IPS-NIHi7 (cell line): ENCODE measurements around the gene ZFP91.
"Not testable (repeated sequence)": the region's sequence is repeated elsewhere in the genome, so short reads cannot be mapped to it uniquely, and the experiment has no call there.

Experiments used
- DNase-seq: peaks from one replicate; pipeline ENCODE4 v3.0.0; 2012; ENCODE audit warnings: mixed read lengths; ENCODE audit errors: extremely low spot score

ZFP91 gene, protein sequence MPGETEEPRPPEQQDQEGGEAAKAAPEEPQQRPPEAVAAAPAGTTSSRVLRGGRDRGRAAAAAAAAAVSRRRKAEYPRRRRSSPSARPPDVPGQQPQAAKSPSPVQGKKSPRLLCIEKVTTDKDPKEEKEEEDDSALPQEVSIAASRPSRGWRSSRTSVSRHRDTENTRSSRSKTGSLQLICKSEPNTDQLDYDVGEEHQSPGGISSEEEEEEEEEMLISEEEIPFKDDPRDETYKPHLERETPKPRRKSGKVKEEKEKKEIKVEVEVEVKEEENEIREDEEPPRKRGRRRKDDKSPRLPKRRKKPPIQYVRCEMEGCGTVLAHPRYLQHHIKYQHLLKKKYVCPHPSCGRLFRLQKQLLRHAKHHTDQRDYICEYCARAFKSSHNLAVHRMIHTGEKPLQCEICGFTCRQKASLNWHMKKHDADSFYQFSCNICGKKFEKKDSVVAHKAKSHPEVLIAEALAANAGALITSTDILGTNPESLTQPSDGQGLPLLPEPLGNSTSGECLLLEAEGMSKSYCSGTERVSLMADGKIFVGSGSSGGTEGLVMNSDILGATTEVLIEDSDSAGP

DNA sequence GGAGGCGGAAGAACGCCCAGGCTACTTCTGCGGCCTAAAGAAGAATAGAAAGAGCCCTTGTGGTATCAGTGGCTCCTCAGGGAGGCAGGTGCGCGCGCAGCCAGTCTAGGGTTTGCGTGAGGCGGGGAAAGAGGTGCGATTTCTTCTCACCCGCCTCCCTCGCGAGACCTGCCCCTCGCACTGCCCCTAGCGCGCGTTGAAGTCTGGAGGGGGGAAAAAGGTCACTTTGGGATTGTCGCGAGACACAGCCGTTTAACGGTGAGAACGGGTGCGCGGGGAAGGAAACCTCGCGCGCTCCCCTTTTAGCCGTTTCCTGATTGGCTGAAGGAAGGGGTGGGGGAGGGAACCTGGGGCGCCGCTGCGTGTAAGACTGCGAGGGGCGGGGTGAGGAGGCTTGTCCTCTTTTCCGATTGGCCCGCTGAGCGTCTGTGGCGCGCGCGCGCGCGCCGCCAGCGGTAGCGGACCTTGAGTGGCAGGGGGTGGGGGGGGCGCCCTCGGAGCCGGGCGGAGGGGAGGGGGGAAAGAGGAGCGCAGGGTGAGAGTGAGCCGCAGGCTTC lies at the start of gene ZFP91:
Gene ZFP91 (plus strand): TSS at position 429 of the 557 bp plus-strand sequence. CDS start 219 bp downstream, outside the sequence.
- DNase-seq = peak; percentile 82

DNA sequence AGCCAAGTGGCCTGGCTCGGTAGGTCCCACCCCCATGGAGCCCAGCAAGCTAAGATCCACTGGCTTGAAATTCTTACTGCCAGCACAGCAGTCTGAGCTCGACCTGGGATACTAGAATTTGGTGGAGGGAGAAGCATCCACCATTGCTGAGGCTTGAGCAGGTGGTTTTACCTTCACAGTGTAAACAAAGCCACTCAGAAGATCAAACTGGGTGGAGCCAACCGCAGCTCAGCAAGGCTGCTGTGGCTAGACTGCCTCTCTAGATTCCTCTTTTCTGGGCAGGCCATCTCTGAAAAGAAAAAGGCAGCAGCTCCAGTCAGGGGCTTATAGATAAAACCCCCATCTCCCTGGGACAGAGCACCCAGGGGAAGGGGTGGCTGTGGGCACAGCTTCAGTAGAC lies 48.6 kb upstream of the ZFP91 start:
- no peak for DNase-seq

DNA sequence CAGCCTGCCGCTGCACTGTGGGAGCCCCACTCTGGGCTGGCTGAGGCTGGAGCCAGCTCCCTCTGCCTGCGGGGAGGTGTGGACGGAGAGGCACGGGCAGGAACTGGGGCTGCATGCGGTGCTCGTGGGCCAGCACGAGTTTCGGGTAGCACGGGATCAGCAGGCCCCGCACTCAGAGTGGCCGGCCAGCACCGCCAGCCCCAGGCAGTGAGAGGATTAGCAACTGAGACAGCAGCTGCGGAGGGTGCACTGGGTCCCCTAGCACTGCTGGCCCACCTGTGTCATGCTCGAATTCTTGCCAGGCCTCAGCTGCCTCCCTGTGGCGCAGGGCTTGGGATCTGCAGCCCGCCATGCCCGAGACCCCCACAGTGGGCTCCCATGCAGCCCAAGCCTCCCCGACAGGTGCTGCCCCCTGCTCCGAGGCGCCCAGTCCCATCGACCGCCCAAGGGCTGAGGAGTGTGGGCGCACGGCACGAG lies 47.0 kb upstream of the ZFP91 start:
- no peak for DNase-seq

DNA sequence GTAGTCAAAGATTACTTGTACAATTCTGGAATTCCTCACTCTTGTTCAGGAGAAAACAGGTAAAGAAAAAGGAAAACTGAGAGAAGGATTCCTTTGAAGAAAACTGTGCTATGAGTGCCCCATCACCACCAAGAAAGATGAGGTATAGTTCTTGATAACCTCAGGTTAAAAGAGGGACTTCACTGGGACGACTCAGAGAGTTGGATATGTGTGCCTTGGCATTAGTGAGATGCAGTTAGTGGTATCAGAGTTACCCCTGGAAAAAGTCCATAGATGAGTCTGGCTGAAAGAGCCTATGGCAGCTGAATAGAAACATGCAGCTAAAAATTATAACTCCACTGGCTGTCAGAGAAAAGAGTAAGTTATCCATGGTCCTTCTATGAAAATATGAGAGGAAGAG lies 32.0 kb upstream of the ZFP91 start:
- no peak for DNase-seq

DNA sequence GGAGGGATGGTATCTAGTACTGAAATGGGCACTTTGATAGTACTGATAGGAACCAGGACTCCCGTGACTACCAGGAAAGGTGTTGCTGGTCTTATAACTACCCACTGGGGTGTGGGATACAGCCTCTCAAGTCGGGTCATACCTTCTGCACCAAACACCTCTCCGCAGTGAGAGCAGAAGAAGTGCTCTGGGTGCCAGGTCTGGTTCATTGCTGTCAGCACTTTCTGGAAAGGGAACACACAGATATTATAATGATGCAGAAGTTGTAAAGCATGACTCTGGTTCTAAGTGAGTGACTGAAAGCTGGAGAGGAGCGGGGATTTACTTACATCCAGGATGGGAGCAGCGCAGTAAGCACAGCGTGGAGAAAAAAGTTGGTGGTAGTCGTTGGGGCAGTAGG lies 29.2 kb upstream of the ZFP91 start:
- DNase-seq = no peak

DNA sequence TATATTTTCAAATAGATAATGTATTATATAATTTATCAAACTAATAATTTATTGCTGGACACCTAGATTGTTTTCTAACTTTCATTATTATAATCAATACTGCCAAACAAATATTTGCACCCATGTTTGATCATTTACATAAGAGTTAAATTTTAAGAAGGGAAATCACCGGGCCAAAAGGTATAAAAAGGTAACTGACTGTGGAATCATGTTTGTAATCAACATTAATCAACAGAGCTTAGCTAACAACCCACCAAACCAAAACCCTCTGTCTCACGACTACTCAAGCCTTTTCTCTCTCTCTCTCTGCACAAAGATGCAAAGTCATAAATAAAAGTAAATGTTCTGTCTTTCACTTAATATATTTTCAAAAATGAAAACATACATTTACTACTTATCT lies 18.0 kb upstream of the ZFP91 start:
- no peak for DNase-seq

DNA sequence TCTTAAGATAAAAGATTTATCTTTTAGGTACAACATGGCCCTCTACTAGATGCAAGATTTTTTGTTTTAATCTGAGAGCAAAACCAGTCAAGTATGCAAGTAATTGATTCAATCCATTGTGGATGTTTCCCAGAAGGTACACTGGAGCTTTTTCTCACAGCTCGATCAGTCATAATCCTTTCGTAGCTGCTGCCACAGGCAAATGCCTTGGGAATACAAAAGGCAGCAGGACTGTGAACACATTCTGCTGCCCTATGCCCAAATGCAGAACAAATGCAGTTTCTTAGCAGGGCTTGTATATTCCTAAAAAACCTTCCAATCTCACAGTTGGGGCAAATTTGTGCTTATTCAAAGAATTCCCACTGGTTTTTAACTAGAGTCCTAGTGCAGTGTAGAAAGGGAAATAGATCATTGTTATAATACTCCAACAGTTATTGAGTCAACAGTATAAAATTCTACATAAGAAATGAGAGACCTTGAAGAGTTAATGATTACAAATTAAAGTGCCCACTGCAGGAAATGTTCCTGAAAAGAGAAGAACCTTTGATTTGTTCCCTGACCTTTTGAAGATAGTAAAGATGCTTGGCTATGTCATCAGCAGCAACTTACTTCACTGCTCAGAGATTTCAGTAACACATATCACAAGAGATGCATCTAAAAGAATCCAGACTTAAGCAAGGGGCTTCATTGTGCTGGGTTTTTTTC lies 17.3 kb upstream of the ZFP91 start:
- no peak for DNase-seq

DNA sequence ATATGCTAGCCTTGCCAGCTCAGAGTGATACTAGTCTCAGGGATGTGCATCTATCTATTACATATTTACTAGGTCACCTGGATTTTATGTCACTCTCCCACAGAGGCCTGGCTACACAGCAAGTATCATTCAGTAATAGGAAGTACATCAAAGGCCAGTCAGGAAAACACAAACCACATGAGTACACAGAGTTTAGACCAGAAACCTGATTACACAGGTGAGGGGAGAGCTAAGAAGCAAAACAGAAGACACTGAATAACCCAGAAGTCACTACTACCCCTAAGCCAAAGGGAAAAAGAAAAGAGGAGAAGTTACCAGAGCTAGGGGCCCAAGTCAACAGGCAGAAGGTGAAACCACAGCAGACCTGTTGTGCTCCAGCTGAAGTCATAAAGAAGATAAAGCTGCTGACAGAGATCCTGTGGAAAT lies 16.5 kb upstream of the ZFP91 start:
- DNase-seq = no peak

DNA sequence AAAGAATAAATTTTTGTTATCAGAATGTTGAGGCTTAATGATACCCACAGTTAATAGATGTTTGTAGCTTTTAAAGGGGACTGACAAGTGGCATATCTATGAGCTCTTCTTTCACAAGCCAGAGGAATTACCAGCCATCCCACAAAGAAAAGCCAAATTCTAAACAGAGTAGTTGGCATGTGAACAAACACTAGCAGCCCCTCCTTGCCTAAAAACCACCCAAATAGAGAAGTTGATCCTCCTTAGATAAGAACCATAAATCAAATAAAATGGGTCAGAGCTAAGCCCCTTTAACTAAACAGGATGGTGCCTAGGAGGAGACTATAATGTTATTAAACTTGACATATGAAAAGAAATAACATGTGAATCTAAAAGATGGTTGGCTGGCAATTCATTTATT lies 14.6 kb upstream of the ZFP91 start:
- DNase-seq = no peak

DNA sequence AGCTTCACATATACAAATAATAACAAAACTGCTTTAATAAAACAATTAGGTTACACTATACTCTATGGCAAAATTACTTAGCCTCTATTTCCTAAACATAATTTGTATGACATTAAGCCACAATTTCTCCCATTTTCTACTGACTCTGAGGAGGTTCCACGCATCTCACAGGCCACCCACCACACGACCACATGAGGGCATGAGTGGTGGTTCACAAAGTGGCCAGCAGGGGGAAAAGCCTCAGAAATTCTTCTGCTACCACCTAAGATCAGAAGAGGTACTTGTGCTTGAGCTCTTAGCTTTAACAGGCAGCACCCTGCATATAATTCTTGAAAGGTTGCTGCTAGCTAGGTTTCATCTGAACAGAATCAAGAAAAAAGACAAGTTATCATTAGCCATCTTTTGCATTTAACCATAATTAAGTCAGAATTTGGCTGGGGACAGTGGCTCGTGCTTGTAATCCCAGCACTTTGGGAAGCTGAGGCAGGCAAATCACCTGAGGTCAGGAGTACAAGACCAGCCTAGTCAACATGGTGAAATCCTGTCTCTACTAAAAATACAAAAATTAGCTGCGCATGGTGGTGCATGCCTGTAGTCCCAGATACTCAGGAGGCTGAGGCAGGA lies 10.9 kb upstream of the ZFP91 start:
- DNase-seq = peak; percentile 64

DNA sequence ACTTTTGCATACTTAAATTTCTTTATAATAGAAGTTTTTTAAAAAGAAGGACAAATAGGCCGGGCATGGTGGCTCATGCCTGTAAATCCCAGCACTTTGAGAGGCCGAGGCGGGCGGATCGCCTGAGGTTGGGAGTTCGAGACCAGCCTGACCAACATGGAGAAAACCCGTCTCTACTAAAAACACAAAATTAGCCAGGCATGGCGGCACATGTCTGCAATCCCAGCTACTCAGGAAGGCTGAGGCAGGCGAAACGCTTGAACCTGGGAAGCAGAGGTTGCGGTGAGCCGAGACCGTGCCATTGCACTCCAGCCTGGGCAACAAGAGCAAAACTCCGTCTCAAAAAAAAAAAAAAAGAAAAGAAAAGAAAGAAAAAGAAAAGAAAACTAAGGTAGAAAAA lies 6.0 kb upstream of the ZFP91 start:
- not testable (repeated sequence) for DNase-seq

DNA sequence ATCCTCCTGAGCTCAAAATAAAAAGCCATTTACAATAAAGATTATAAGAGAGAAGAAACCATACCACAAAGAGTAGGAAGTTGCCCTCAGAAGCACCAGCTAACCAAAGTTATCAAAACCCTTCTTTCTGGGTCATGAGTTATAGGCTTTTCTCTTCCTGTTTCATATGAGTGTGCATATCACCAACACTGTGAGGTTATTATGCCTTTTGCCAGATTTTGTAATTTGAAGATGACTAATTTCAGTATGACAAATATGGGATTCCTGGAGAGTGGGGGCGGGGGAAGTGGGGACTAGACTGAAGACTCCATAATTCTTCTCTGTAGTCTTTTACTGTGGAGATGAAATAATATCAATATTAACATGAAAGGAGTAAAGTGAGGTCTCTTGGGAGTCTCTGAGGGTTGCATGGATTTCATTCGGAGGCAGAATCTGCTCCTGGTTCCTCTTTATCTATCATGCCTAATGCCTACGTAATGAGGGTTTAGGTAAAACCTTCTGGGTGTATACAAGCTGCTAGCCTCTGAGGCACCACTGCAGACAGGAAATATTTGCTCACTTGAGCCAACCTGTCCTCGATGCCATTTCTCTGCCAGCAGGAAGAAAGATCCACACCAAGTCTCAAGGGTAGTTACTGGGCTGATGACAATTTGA lies 5.3 kb upstream of the ZFP91 start:
- no peak for DNase-seq

DNA sequence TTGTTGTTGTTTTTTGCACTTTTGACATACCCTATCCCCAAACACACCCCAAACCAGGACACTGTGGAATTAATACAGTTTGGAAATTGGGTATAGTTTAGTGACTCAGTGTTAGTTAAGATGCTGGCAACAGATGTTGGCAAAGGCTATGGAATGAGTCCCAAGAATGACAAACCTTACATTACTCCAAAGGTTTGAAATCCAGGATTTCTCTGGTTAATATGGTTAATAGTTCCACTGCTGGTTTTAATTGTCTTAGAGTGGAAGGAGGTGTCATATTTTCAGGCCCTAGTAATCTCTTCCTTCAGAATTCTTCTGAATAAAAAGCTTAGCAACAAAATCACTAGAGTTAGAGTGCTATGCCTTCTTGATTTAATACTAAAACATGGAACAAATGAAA lies 4.0 kb upstream of the ZFP91 start:
- no peak for DNase-seq

DNA sequence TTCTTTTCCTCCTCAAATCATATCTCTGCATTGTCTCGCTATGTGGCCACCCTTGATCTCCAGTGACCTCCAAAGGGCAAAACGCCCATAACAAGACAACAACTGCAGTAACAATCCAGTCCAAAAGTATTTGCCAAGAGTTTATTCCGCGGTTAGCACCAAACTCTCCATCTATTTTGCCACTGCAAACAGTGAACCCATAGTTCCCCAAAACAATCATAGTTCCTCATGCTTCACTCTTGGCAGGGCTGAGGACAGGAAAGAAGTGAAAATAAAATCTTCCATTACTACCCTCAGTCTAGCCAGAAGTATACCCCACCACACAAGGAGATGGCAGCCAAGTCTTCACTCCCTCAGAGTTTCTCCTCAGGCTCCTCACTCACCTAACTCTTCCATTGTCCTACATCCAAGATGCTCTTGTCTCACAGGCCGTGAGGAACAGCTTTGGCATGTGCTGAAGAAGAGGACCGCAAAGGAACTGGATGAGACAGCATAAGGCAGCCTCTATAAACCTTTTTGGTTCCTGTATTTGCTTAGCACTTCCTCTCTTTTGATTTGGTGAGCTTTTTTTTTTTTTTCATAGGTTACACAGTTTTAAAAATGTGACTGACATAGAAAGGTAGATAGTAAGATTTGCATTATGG lies 3.4 kb upstream of the ZFP91 start, which contains the start of gene LPXN:
Gene LPXN (minus strand): TSS at position 480 of the 644 bp plus-strand sequence. CDS start 84 bp downstream, at position 396.
- DNase-seq = no peak

DNA sequence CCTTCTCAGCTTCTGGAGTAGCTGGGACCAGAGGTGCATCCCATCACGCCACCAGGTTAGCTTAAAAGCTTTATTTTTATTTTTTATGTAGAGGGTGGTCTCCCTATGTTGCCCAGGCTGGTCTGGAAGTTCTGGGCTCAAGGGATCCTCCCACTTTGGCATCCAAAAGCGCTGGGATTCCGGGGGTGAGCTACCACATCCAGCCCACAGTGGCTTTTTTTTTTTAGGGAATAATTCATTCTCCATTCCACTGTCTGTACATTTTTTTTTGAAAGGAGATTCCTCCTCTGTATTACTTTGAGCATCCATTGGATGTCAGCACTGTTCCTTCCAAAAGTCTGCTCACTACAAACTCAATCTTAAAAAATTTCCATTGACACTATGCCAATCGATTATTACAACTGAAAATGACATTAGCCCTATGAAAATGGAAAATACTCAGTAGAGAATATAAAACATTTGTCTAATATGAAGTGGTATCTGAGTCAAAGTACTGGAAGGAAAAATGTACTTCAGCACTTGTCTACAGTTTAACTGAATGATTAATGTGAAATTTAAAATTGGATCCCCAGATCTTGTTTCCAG lies 1.9 kb upstream of the ZFP91 start:
- DNase-seq = no peak

DNA sequence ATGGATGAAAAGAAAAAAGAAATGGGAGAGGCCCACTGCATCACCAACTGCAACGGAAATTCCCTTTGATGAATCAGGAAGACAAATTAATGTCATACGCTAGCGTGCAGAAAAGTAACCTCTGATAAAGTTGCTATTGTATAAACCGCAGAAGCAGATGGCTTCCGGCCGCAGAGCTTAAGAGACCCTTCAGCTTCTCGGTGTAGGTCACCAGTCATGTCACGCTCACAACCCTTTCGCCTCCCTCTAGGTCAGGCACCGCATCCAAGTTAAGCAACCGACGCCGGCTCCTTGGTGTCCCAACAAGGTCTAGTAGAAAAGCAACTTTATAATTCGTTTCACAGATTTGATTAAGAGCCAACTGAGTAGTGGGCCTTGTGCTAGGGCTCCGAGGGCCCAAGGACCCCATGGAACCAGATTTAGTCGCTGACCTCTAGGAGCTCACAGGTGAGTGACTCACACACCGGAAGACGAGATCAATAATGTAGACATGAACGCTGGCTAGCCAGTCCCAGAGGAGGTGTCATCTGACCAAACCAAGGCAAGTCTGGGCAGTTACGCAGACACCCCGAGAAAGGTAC lies 1.2 kb upstream of the ZFP91 start:
- DNase-seq = no peak

DNA sequence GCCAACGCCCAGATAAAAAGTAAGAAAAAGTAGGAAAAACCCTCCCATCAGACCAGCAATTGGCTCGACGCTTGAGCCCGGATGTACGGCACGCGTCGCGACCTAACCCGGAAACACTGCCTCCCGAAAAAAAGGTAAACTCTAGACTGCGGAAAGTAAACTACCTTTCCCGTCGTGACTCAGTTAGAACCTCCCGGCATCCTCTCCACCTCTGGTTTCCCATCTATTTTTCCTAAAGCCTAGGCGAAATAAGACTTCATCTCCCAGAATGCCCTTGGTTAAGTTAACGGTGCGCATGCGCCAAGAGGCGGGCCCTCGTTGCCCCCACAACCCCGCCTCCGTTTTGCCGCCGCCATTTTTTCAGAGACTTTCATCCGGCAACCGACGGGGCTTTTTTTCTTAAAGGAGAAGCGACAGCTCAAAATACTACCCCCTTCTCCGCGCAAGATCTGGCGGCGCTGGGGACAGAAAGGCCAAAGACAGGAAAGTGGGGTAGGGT lies 678 bp upstream of the ZFP91 start:
- peak; percentile 69 for DNase-seq

DNA sequence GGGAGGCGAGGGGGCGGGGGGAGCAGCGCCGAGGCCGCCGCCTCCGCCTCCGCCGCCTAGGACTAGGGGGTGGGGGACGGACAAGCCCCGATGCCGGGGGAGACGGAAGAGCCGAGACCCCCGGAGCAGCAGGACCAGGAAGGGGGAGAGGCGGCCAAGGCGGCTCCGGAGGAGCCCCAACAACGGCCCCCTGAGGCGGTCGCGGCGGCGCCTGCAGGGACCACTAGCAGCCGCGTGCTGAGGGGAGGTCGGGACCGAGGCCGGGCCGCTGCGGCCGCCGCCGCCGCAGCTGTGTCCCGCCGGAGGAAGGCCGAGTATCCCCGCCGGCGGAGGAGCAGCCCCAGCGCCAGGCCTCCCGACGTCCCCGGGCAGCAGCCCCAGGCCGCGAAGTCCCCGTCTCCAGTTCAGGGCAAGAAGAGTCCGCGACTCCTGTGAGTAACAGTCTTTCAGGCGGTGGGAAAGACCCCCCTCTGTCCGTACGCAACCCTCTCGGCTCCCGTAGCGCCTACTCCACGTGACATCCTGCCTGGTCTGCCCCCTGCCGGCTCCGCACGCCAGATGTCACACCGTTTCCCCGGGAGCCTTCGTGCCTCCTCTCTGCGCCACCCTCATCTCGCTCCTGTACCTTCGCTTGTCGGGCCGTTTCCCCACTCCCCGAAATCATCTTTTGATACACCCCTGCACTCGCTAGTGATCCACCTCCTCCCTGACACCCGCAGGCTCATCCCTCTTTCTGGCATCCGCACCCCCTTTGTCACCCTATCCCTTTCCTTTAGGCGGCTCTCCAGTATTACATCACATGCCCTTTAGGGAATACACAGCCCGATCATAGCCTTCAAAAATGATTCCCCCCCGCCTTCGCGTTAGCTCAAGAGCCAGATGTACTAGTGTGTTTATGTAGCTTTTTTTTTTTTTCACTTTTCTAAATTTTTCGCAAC lies 598 bp downstream of the ZFP91 start:
- DNase-seq = peak; percentile 74

DNA sequence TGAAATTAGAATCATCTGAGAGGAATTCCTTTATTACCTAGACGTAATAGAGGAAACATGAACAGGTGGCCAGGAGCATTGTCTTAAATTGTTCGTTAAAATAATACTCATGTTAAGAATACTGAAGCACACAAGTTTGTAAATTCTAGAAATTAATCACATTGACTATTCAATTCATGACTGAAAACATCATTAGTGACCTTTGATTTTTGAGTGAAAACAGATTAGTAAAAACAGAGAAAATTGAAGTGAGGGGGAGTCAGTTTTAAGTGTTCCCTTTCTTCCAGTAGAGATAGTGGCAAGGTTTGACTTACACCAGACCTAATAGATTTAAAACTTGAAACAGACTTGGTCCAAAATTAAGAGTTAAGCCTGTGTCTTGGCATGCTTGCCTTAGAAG lies 1.4 kb downstream of the ZFP91 start:
- no peak for DNase-seq
